ENCODE measurements around the gene NOL6.
"Not testable (repeated sequence)": the region's sequence is repeated elsewhere in the genome, so short reads cannot be mapped to it uniquely, and the experiment has no call there.

NOL6 gene

GRCh38 chr9:33431420-33431819 is 42.3 kb downstream of the NOL6 start:
- no peak for DNase-seq (ENCODE audit: low read depth, low spot score)

- no peak for DNase-seq (ENCODE audit: low read depth, low spot score)
These were observed 42.8 kb downstream of the NOL6 start for GRCh38 chr9:33430942-33431341.

- no peak for DNase-seq (ENCODE audit: low read depth, low spot score)
These were observed 44.3 kb downstream of the NOL6 start for GRCh38 chr9:33429256-33429985.

- DNase-seq (ENCODE audit: low read depth, low spot score), result no peak
These were observed 46.9 kb downstream of the NOL6 start for GRCh38 chr9:33426843-33427293.

- DNase-seq (ENCODE audit: low read depth, low spot score), result no peak
These were observed 48.6 kb downstream of the NOL6 start for GRCh38 chr9:33425128-33425533.

GRCh38 chr9:33424492-33424891 is 49.2 kb downstream of the NOL6 start:
- not testable (repeated sequence) for DNase-seq (ENCODE audit: low read depth, low spot score)

- not testable (repeated sequence) for DNase-seq (ENCODE audit: low read depth, low spot score)
These were observed 49.7 kb downstream of the NOL6 start for GRCh38 chr9:33424043-33424442.

- DNase-seq (ENCODE audit: low read depth, low spot score), result no peak
These were observed 53.9 kb downstream of the NOL6 start for GRCh38 chr9:33419708-33420303.

- no peak for DNase-seq (ENCODE audit: low read depth, low spot score)
These were observed 55.6 kb downstream of the NOL6 start for GRCh38 chr9:33418090-33418489.

GRCh38 chr9:33416996-33417395 is 56.7 kb downstream of the NOL6 start:
- DNase-seq (ENCODE audit: low read depth, low spot score), result no peak

- no peak for DNase-seq (ENCODE audit: low read depth, low spot score)
These were observed 58.2 kb downstream of the NOL6 start for GRCh38 chr9:33415501-33416038.

- DNase-seq (ENCODE audit: low read depth, low spot score), result no peak
These were observed 58.7 kb downstream of the NOL6 start for GRCh38 chr9:33414889-33415500.

- no peak for DNase-seq (ENCODE audit: low read depth, low spot score)
These were observed 59.5 kb downstream of the NOL6 start for GRCh38 chr9:33414268-33414667.

All from smooth muscle cell of the brain vasculature (primary cell).